ENCODE results near the gene CAP1.

Gene CAP1

GRCh38 chr1:40067023-40067422 lies 26.5 kb downstream of the CAP1 start:
- TF ChIP-seq EZH2 (IDR thresholded peaks at IDR 0.05; ENCODE audit: borderline replicate concordance, low read length) (no peak), CTCF (IDR thresholded peaks at IDR 0.05; ENCODE audit: low read length) (no peak)
- no peak overlapping the region for H3K4me2 ChIP-seq (ENCODE audit: low read length)
- no peaks in the 10 kb centered on the region for H3F3A ChIP-seq (ENCODE audit: insufficient read depth, low read length)
- H3K27ac ChIP-seq (ENCODE audit: low read depth, low read length, poor library complexity, severe bottlenecking), result no peak overlapping the region
- peaks cover 22% of the 10 kb centered on the region for H3K4me1 ChIP-seq (ENCODE audit: insufficient read depth, low read length, severe bottlenecking)
- no peaks in the 10 kb centered on the region for H3K79me2 ChIP-seq (ENCODE audit: insufficient read depth, low read length)
- no peak overlapping the region for H2AFZ ChIP-seq (ENCODE audit: low read length)
- H3K36me3 ChIP-seq (ENCODE audit: insufficient read depth, low read length), result peaks cover 86% of the 10 kb centered on the region
- no peak overlapping the region for H3K9ac ChIP-seq (ENCODE audit: low read length)
- no peak overlapping the region for H3K4me3 ChIP-seq (ENCODE audit: low read depth, low read length, poor library complexity, severe bottlenecking)
- H3K9me2 ChIP-seq (ENCODE audit: low read depth, low read length), result no peaks in the 10 kb centered on the region
- no peaks in the 10 kb centered on the region for H3K9me3 ChIP-seq (ENCODE audit: low read length)
- H4K20me1 ChIP-seq (ENCODE audit: insufficient read depth, low read length), result no peaks in the 10 kb centered on the region
- H3K27me3 ChIP-seq (ENCODE audit: insufficient read depth, low read length), result no peaks in the 10 kb centered on the region

GRCh38 chr1:40067851-40068250 lies 27.3 kb downstream of the CAP1 start:
- Histone ChIP-seq H3K4me2 (ENCODE audit: low read length) (no peak overlapping the region), H3K36me3 (ENCODE audit: insufficient read depth, low read length) (peaks cover 92% of the 10 kb centered on the region)

GRCh38 chr1:40072142-40072541 lies 31.6 kb downstream of the CAP1 start:
- no peak overlapping the region for H3K4me2 ChIP-seq (ENCODE audit: low read length)
- H2AFZ ChIP-seq (ENCODE audit: low read length), result no peak overlapping the region
- H3K36me3 ChIP-seq (ENCODE audit: insufficient read depth, low read length), result peaks cover 96% of the 10 kb centered on the region
- TF ChIP-seq EZH2 (IDR thresholded peaks at IDR 0.05; ENCODE audit: borderline replicate concordance, low read length) (no peak), CTCF (IDR thresholded peaks at IDR 0.05; ENCODE audit: low read length) (no peak)
- no peaks in the 10 kb centered on the region for H3K4me1 ChIP-seq (ENCODE audit: insufficient read depth, low read length, severe bottlenecking)
- H3K4me3 ChIP-seq (ENCODE audit: low read depth, low read length, poor library complexity, severe bottlenecking), result no peak overlapping the region
- H3K9me2 ChIP-seq (ENCODE audit: low read depth, low read length), result no peaks in the 10 kb centered on the region
- H3K9me3 ChIP-seq (ENCODE audit: low read length), result no peaks in the 10 kb centered on the region
- no peak overlapping the region for H3K9ac ChIP-seq (ENCODE audit: low read length)
- no peaks in the 10 kb centered on the region for H3F3A ChIP-seq (ENCODE audit: insufficient read depth, low read length)
- no peaks in the 10 kb centered on the region for H4K20me1 ChIP-seq (ENCODE audit: insufficient read depth, low read length)
- H3K79me2 ChIP-seq (ENCODE audit: insufficient read depth, low read length), result no peaks in the 10 kb centered on the region
- no peak overlapping the region for H3K27ac ChIP-seq (ENCODE audit: low read depth, low read length, poor library complexity, severe bottlenecking)
- H3K27me3 ChIP-seq (ENCODE audit: insufficient read depth, low read length), result no peaks in the 10 kb centered on the region

More at GRCh38 chr1:40067851-40068250, 27.3 kb downstream of the CAP1 start:
- no peak overlapping the region for H3K9ac ChIP-seq (ENCODE audit: low read length)
- H3K27ac ChIP-seq (ENCODE audit: low read depth, low read length, poor library complexity, severe bottlenecking), result no peak overlapping the region
- peaks cover 22% of the 10 kb centered on the region for H3K4me1 ChIP-seq (ENCODE audit: insufficient read depth, low read length, severe bottlenecking)
- no peaks in the 10 kb centered on the region for H3K79me2 ChIP-seq (ENCODE audit: insufficient read depth, low read length)
- TF ChIP-seq CTCF (IDR thresholded peaks at IDR 0.05; ENCODE audit: low read length) (no peak), EZH2 (IDR thresholded peaks at IDR 0.05; ENCODE audit: borderline replicate concordance, low read length) (no peak)
- H3F3A ChIP-seq (ENCODE audit: insufficient read depth, low read length), result no peaks in the 10 kb centered on the region
- H3K9me3 ChIP-seq (ENCODE audit: low read length), result no peaks in the 10 kb centered on the region
- H2AFZ ChIP-seq (ENCODE audit: low read length), result no peak overlapping the region
- H3K9me2 ChIP-seq (ENCODE audit: low read depth, low read length), result no peaks in the 10 kb centered on the region
- no peaks in the 10 kb centered on the region for H3K27me3 ChIP-seq (ENCODE audit: insufficient read depth, low read length)
- no peak overlapping the region for H3K4me3 ChIP-seq (ENCODE audit: low read depth, low read length, poor library complexity, severe bottlenecking)
- no peaks in the 10 kb centered on the region for H4K20me1 ChIP-seq (ENCODE audit: insufficient read depth, low read length)
